GM10248 (cell line): Measurements from ENCODE around the gene KDM6B.

Experiments used
- CTCF ChIA-PET: fragments of 300-600 bp; sonication (Branson Sonifier 250); formaldehyde crosslinking; extraction: SDS; loops from one replicate; lab custom pipeline; 2021; ENCODE audit warnings: antibody characterized with exemption; lab: Yijun Ruan, JAX
- POLR2A ChIA-PET: fragments of 350-650 bp; sonication (Branson Sonifier 250); formaldehyde crosslinking; extraction: SDS; loops from one replicate; lab custom pipeline; 2020; ENCODE audit warnings: antibody characterized with exemption; lab: Yijun Ruan, JAX
- DNase-seq: peaks from one replicate; pipeline ENCODE4 v3.0.0; 2012; ENCODE audit errors: extremely low spot score
- CTCF ChIP-seq: IDR thresholded peaks from 2 replicates; pipeline ENCODE4 v1.5.1; 2012; ENCODE audit warnings: mild to moderate bottlenecking, low read depth; ENCODE audit errors: extremely low read depth, missing control alignments, control extremely low read depth

Gene KDM6B

GRCh38 chr17:7849751-7850504 is 15.9 kb downstream of the KDM6B start:
- DNase-seq: no peak
- POLR2A ChIA-PET: no interaction called here
- no peak for TF ChIP-seq CTCF
- CTCF ChIA-PET: interaction anchor here (1.3 to 3.7 kb wide), 5 partner anchors 9 to 107 kb away, joined by 4 to 29 read pairs (median 9); partner anchors contain the start of gene KDM6B

DNA sequence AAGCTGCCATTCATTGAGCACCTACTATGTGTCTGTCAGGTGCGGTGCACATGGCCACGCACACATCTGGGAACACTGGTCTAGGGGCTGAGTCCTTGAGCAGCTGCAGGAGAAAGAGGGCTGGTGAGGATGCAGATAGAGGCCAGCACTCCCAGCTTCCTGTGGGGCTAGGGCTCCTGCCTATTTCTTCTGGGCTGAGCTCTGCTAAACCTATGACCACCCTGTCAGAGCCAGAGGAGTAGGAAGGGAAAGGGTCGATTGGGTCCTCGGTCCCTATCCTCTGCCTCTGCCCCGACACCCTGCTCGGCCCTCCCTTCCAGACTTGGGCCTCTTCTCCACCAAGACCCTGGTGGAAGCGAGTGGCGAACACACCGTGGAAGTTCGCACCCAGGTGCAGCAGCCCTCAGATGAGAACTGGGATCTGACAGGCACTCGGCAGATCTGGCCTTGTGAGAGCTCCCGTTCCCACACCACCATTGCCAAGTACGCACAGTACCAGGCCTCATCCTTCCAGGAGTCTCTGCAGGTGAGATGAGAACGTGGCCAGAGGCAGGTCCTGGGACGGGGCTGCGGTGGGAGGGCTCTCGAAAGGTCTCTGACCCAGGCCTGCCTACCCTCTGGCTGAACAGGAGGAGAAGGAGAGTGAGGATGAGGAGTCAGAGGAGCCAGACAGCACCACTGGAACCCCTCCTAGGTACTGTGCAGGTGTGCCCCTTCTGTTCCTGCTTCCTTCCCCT is 16.9 kb downstream of the KDM6B start:
- no peak for DNase-seq
- ChIA-PET POLR2A (no interaction called here), CTCF (interaction anchor here (0.7 to 3.7 kb wide), 11 partner anchors 10 to 191 kb away, joined by 3 to 29 read pairs (median 4); partner anchors contain the start of gene KDM6B)
- TF ChIP-seq CTCF: no peak

DNA sequence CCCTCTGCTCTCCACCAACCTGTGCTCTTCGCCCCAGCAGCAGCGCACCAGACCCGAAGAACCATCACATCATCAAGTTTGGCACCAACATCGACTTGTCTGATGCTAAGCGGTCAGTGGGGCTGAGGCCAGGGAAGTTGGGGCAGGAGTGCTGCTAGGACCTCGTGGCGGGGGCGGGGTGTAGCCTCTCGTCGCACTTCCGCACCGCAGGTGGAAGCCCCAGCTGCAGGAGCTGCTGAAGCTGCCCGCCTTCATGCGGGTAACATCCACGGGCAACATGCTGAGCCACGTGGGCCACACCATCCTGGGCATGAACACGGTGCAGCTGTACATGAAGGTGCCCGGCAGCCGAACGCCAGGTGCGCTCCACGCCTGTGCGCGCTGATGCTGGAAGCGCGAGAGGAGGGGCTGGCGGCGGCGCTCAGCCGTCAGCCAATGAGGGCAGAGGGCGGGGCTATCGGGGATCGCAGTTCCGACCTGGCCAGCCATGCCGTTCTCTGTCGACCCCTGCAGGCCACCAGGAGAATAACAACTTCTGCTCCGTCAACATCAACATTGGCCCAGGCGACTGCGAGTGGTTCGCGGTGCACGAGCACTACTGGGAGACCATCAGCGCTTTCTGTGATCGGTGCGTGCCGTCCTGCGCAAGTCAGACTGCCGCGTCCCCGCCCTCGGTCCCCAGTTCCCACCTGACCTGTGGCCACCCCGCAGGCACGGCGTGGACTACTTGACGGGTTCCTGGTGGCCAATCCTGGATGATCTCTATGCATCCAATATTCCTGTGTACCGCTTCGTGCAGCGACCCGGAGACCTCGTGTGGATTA is 17.6 kb downstream of the KDM6B start:
- DNase-seq: peak; percentile 91
- TF ChIP-seq CTCF: peak; percentile 92
- ChIA-PET CTCF (interaction anchor here (0.7 to 3.7 kb wide), 11 partner anchors 11 to 190 kb away, joined by 3 to 29 read pairs (median 4); partner anchors contain the start of gene KDM6B), POLR2A (no interaction called here)

- POLR2A ChIA-PET: no interaction called here
These were observed 18.2 kb downstream of the KDM6B start for GRCh38 chr17:7852262-7852670.

GRCh38 chr17:7852919-7853690 is 19.1 kb downstream of the KDM6B start:
- ChIA-PET CTCF (interaction anchor here (0.6 to 3.7 kb wide), 3 partner anchors 19 to 22 kb away, joined by 3 to 29 read pairs (median 3); partner anchors contain the start of gene KDM6B), POLR2A (interaction anchor here (0.6 kb wide), 2 partner anchors 63 to 611 kb away, joined by 3 to 5 read pairs; partner anchors contain the start of gene RNF227)
- no peak for DNase-seq
- TF ChIP-seq CTCF: no peak

More at GRCh38 chr17:7852262-7852670, 18.2 kb downstream of the KDM6B start:
- TF ChIP-seq CTCF: no peak
- CTCF ChIA-PET: interaction anchor here (2.8 to 3.7 kb wide), 2 partner anchors 18 to 27 kb away, joined by 9 to 29 read pairs; partner anchors contain the start of gene KDM6B
- no peak for DNase-seq
